CD4-positive, alpha-beta T cell treated with Interferon alpha-2 for 1 hour (primary cell): ENCODE measurements around the gene VPS13D.

Experiments used
- DNase-seq, 2 donors: peaks; one replicate each; pipeline ENCODE4 v3.0.0-alpha.2; 2020 to 2022

Gene VPS13D, protein sequence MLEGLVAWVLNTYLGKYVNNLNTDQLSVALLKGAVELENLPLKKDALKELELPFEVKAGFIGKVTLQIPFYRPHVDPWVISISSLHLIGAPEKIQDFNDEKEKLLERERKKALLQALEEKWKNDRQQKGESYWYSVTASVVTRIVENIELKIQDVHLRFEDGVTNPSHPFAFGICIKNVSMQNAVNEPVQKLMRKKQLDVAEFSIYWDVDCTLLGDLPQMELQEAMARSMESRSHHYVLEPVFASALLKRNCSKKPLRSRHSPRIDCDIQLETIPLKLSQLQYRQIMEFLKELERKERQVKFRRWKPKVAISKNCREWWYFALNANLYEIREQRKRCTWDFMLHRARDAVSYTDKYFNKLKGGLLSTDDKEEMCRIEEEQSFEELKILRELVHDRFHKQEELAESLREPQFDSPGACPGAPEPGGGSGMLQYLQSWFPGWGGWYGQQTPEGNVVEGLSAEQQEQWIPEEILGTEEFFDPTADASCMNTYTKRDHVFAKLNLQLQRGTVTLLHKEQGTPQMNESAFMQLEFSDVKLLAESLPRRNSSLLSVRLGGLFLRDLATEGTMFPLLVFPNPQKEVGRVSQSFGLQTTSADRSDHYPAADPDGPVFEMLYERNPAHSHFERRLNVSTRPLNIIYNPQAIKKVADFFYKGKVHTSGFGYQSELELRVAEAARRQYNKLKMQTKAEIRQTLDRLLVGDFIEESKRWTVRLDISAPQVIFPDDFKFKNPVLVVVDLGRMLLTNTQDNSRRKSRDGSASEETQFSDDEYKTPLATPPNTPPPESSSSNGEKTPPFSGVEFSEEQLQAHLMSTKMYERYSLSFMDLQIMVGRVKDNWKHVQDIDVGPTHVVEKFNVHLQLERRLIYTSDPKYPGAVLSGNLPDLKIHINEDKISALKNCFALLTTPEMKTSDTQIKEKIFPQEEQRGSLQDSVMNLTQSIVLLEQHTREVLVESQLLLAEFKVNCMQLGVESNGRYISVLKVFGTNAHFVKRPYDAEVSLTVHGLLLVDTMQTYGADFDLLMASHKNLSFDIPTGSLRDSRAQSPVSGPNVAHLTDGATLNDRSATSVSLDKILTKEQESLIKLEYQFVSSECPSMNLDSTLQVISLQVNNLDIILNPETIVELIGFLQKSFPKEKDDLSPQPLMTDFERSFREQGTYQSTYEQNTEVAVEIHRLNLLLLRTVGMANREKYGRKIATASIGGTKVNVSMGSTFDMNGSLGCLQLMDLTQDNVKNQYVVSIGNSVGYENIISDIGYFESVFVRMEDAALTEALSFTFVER (N-terminal part only)

DNA sequence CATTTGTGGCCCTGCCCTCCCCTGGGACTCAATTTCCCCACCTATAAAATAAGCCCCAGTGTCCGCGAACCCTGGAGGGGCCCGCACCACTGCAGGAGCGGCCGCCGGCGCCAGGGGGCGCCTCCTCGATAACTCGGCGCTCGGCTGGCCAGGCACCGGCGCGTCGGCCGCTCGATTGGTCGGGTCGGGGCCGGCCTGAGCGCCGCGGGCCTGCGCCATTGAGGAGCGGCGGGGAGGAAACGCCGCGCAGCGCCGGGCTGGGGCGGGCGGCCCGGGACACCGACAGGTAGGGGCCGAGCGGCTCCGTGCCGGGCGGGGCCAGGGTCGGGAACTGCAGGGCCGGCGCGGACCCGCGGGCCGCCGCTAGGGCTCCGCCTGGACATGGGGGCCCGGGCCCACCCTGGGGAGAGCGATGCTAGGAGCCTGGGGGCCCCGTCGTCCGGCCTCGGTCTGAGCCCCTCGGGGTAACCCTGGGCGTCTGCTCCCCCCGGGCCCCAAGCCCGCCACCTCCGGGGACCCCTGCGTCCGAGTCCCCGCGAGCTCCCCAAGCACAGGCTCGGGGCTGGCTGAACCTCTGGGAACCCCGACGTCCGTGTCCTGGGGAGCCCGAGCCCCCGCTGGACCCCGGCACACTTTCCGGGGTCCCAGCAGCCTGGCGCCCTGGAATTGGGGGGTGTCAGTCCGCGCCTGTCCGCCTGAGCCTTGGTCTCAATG lies at the start of gene VPS13D:
Gene VPS13D, plus strand, starts transcription at position 196 of the 714 bp plus-strand sequence. CDS start 4,237 bp downstream, outside the sequence.
- DNase-seq = peak; percentile 80 to 88

DNA sequence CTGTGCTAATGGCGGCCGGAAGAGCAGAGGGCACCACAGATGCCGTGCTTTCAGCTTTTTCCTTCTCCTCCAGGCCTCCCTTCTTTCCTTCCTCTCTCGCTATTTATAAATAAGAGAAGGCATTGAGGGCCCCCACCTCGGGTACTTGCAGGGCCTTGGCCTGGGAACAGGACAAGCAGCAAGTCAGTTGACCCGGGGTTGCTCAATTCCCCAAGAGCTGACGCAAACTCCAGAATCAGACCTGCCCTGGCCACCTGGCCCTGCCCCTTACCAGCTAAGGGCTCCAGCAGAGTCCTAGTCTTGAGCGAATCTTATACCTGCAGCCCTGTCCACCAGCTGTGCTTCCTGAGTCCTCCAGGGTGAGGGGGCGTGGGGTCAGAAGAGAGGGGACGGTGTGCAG lies 49.5 kb upstream of the VPS13D start:
- peak in 1 of 2 donors; percentile 57 for DNase-seq

DNA sequence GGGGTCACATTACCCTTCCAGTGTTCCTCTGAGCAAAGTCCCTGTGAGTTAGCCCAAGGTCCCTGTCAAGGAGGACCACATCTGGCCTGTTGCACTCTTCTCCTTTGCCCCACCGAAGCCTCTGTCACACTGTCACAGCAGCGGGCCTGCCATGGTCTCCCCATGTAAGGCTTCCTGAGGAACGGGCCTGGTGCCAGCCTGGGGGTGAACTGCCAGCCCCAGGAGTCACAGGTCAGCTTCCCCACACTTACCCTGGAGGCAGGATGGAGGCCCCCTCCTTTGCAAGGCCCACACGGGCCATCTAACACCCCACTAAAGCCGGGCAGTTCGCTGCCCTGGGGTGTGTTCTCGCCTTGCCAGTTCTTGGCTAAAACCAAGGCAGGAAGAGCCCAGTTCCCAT lies 48.9 kb upstream of the VPS13D start:
- no peak for DNase-seq

DNA sequence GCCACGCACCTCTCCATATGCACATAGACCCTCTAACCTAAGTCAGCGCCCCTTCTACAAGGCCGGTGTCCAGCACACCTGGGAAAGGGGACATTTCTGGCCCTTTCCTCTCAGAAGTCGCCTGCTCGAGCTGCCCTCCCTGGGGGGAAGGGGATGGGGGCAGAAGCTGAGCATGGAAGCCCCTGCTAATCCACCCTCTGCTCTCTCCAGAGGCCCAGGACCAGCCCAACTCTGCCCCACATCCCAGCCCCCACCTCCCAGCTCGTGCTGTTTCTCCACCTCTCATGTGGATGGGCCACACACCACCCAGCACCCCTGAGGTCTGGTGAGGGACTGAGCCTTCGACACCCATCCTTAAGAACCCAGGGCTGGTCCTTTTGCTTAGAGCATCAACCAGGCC lies 48.3 kb upstream of the VPS13D start:
- DNase-seq = no peak

DNA sequence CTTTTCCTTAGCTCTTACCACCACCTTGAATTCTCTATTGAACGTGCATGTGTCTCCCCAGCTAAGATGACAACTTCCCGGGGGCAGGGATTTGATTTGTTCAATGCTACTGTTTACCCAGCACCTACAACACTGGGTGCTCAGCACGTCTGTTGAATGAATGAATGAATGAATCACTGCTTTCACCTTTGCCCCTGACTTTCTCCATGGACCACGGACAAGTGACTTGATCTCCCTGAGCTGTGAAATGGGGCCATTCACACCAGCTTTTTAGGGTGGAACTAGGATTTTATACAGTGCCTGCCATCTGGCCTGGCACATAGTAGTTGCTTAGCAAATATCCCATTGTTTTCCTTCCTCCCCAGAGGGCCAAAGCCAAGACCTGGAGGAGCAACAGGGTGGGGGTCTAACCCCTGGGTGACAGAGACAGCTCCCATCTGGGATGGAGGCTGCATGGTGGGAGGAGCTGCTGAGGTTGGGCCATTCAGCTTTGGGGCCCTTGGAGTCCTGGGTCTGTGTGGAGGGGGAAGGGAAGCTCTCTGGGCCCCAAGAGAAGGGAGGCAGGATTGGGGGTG lies 47.3 kb upstream of the VPS13D start:
- DNase-seq = no peak

DNA sequence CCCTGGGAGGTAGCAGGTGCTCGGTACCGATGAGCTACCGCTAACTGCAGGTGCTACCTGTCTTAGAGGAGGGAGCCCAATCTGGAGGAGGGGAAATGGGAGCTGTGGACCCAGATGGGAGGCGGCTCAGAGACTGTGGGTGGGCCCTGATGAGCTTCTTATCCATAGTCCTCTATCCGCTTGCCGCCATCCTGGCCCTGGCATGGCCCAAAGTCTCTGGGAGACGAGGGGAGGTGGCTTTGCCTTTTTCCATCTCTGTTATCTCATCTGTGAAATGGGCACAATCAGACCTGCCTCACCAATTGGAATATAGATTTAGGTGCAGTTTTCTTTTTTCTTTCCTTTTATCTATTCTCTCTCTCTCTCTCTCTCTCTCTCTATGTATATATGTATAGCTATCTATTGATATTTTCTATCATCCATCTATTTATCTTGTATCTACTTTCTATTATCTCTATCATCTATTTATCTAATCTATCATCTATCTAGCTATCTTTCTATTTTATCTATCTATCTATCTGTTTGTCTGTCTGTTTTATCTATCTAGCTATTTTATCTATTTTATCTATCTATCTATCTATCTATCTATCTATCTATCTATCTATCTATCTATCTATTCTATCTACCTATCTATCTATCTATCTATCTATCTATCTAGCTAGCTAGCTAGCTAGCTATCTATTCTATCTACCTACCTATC lies 46.6 kb upstream of the VPS13D start:
- no peak for DNase-seq

DNA sequence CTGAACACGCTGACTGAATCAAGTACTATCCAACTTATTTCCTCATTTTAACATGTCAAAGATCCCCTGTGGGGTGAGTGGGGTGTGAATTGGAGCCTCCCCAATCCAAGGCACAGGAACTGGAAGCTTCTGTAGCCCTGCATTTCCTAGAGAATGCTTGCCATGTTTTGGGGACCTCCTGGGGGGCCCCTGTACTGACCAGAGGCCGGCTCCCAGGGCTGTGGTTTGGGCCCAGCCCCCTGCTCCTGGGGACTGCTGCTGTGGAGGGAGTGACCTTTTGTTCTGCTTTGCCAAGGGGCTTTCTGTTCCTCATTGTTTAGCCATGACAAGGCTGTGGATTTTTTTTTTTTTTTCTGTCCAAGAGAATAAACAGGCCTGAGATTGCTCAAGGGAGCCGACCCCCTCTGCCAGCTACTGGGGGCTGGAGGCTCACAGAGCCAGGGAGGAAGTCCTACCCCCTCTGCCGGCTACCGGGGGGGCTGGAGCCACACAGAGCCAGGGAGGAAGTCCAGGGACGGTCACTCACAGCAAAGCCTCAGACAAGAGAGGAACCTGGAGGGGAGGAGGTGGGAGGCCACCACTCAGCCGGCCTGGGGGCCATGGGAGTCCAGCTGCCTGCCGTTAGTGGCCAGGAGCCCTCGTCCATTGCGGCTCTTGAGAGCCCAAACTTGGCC lies 45.7 kb upstream of the VPS13D start:
- peak in 1 of 2 donors; percentile 68 for DNase-seq

DNA sequence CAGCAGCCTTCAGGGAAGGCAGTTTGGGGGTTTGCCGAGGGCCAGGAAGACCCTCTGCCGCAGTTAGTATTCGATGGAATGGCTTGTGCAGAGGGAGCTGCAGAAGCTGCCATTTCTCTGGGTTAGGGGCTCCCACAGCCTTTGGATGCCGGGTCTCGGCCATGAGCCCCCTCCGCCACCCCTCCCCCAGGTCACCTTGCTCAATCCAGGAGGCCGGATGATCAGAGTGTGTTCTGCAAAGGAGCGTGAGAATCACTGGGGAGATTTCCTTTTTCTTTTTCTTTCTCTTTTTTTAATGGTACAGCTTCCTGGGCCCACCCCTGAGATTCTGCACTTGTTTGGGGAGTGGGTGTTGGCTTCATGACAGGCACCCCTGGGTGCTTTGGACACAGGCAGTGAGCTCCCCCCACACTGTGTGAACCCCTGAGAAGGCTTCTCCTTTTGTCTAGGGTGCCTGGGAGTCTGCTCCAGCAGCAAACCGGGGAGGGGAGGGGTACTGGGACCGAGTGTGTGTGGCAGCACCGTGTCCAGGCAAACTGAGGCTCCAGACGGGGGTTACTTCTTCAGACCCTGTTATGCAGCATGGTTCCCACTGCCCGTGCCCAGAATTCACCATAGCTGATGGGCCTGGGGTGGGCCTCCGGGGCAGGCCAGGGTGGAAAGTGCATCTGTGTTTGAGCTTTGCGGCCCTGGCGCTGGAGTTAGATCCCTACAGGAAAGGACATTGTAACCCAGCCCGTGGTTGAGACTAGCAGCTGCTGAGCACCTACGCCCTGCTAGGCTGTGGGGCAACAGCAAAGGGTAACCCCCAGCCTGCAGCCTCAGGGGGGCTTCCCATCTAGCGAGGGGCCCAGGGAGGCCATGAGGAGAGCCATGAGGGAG lies 44.6 kb upstream of the VPS13D start:
- no peak for DNase-seq

DNA sequence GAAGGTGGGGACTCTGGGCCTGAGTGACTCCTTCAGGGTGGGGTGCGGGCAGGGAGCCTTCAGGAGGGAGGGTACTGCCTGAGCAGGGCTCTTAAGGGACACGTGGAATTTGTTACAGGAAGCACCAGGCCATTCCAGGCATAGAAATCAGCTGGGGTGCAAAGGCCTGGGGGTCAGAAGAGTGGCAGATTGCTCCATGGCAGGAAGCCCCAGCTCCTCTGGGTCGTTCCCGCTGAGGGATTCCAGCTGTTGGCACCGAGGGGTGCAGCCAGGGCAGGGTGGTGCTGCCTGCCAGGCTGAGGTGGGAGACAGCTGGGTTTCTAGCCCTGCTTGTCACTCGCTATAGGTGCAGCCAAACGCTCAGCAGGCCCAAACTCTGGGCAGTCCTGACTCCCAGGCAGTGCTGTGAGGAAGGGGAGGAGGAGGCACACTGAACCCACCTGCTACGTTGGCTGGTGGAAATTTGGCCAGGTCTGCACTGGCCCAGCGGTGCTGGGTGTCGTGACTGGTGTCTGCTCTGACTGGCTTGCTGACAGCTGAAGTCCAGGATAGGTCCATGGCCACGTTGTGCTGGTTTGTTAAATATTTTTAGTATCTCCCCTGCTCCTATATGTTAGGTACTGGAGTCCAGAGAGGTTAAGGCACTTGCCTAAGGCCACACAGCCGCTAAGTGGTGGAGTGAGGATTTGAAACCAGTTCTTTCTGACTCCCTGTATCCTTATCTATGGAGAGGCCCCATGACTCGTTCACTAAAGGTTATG lies 43.7 kb upstream of the VPS13D start:
- no peak for DNase-seq

DNA sequence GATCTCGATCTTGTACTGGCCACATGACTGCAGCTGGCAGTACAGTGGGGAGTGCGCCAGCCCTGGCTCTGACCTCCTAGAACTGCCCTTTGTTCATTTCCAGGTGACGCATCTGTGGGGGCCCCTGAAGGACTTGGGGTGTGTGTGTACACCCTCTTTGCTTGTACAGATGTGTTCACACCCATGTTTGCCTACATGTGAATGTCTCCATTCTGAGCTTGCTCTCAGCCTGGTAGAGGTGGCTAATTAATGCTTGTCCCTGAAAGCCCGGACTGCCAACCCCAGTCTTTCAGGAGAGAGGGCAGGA lies 43.2 kb upstream of the VPS13D start:
- DNase-seq = no peak

DNA sequence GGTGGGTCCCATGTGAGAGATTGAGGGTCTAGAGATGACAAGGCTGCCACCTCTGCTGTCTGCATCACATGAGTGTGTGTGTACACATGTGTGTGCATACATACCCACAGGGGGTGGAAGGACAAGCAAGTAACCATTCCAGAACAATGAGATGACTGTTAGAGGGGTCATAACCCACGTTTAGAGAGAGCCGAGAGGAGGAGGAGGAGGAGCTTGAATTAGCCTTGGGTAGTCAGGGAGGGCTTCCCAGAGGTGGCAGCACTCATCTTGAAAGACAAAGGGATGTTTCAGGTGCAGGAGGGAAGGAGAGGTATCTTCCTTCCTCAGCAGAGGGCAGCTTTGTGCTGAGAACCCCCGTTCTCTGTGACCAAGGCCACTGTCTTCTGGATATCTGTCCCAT lies 41.7 kb upstream of the VPS13D start:
- DNase-seq = no peak

DNA sequence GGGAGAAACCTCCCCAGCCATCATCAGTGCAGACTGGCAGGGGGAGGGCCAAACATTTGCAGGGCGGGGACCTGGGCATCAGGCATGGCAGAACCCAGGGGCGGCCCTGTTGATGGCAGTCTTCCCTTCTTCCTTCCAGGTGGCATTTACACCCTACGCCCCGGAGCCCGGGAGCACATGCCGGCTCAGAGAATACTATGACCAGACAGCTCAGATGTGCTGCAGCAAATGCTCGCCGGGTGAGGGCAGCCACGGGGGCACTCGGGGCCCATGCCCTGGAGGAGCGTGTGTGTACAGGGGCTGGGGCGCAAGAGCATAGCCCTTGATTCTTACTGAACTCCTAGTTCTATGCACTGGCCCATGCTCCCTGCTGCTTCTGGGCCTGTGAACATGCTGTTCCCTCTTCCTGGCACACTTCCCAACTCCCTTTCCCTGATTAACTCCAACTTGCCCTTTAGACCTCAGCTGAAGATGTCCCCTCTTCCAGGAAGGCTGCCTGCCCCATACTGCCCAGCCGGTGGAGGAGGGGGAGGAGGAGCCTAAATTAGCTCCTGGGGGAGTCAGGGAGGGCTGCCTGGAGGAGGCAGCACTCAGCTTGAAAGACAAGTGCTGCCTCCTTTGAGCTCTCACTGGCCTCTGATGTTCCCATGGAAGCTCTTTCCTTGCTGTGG lies 41.0 kb upstream of the VPS13D start:
- DNase-seq = no peak

DNA sequence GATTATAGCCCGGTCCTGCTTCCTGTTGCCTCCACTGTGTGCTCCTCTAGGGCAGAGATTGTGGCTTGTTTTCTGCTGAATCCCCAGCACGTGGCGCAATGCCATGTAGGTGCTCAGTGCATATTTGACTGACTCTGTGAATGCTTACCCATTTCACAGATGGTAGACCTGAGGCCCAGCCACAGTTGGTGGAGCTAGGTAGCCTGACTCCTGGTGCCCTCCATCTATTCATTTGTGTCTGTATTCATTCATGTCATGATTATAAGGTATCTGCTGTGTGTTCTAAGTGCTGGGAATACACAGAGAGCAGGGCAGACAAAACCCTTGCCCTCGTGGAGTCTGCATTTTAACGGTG lies 40.5 kb upstream of the VPS13D start:
- no peak for DNase-seq

DNA sequence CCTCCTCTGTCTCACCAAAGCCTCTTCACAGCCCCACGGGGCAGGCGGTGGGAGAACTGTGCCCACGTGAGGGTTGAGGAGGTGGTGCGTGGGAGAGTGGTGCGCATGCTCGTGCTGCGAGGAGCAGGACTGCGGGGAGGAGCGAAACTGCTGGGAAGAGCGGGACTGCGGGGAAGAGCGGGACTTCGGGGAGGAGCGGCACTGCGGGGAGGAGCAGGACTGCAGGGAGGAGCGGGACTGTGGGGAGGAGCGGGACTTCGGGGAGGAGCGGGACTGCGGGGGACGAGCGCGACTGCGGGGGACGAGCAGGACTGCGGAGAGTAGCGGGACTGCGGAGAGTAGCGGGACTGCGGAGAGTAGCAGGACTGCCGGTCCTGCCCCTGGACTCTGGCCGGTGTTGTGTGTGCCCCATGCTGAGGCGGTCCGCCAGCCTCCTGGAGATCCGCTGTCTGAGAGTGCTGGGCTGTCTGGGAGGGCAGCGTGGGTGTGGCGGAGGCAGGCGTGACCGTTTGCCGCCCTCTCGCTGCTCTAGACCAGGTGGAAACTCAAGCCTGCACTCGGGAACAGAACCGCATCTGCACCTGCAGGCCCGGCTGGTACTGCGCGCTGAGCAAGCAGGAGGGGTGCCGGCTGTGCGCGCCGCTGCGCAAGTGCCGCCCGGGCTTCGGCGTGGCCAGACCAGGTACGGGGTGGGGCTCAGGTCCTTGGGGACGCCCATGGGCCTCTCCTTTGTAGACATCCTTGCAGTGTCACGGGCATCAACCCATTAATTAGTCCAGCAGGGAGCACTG lies 38.4 kb upstream of the VPS13D start:
- DNase-seq = no peak

DNA sequence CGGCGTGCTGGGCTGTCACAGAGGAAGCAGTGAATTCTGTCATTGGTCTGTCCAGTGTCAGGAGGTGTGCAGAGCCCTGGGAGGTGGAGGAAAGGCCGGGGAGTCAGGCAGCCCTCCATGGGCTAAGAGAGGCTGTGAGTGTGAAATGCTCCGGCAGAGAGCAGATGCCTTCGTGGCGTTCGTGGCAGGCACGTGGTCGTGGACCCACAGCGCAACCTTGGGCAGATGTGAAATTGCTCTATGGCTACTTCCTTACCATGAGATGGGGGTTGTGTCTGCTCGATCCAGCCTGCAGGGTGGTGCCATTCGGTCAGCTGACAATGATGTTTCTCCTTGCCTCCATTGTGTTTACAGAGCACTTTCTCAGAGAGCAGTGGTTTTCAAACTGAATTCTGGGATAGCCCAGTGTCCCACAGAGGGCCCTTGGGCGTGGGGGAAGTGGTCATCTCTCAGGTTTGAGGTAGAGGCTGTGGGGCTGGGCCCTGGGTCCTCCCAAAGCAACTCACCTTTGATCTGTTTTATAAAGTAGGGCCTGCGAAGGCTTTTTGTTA lies 35.1 kb upstream of the VPS13D start:
- no peak for DNase-seq

DNA sequence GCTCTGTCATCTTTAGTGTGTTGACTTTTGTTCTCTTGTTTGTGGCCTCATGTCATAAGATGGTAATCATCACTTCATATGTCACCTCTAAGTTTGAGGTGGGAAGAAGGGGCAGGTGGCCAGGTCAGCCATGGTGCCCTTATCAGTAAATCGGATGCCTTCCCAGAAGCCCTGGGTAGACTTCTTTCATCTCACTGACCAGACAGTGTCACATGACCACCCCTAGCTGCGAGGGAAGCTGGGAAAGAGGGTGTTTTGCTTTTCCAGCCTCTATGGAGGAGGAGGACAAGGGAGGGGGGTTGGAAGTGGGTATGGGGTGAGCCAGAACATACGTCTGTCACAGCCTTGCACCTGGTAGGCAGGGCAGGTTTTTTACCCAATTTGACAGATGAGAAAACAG lies 34.4 kb upstream of the VPS13D start:
- no peak for DNase-seq
